A673 (cell line): ENCODE data around the gene AFG3L2. TPM values are rescaled to one million over a fixed set of nuclear protein-coding genes. Genes with fewer than 3 reads are reported as not detected.
A peak's percentile ranks its signal among the peaks of the same experiment; 100 is the strongest.
"Not testable (repeated sequence)": the region's sequence is repeated elsewhere in the genome, so short reads cannot be mapped to it uniquely, and the experiment has no call there.

ENCODE experiments used
- BruUV-seq: library from RNA; stranded (reverse); fragments of 400-500 nt; replicated peaks from 2 replicates; lab custom pipeline; 2021; lab: Mats Ljungman, UMichigan
- CTCF ChIA-PET: fragments of 300-600 bp; sonication (Branson Sonifier 250); formaldehyde crosslinking; loops from one replicate; lab custom pipeline; 2022; ENCODE audit warnings: antibody characterized with exemption; lab: Charles Lee
- POLR2A ChIA-PET: fragments of 300-600 bp; sonication (Branson Sonifier 250); formaldehyde crosslinking; loops from one replicate; lab custom pipeline; 2022; ENCODE audit warnings: antibody characterized with exemption; ENCODE audit not compliant: low non-redundant PET; lab: Charles Lee
- DNase-seq: peaks from one replicate; pipeline ENCODE4 v3.0.0-alpha.2; 2015; ENCODE audit warnings: low spot score
- H3K27ac ChIP-seq: fragments of 200-600 bp; sonication (generic); 2 replicates; pipeline ENCODE4 v1.5.1; 2016; ENCODE audit warnings: mixed run types, low read depth, mild to moderate bottlenecking, mixed read lengths, antibody characterized with exemption, low read length; ENCODE audit not compliant: poor library complexity, severe bottlenecking
- H3K27me3 ChIP-seq: fragments of 200-600 bp; sonication (generic); replicated peaks from 2 replicates; pipeline ENCODE4 v1.6.1; 2017; ENCODE audit warnings: mixed run types, low read depth, mild to moderate bottlenecking, mixed read lengths, antibody characterized with exemption, low read length; ENCODE audit not compliant: insufficient read depth, poor library complexity
- H3K36me3 ChIP-seq: fragments of 200-600 bp; sonication (generic); 2 replicates; pipeline ENCODE4 v1.6.1; 2016; ENCODE audit warnings: mixed run types, mild to moderate bottlenecking, mixed read lengths, antibody characterized with exemption, low read length; ENCODE audit not compliant: insufficient read depth, poor library complexity, severe bottlenecking
- H3K4me1 ChIP-seq: fragments of 200-600 bp; sonication (generic); 2 replicates; pipeline ENCODE4 v1.6.1; 2017; ENCODE audit warnings: mixed run types, mild to moderate bottlenecking, mixed read lengths, antibody characterized with exemption, low read length; ENCODE audit not compliant: insufficient read depth, poor library complexity, severe bottlenecking
- H3K4me3 ChIP-seq: fragments of 200-600 bp; sonication (generic); 2 replicates; pipeline ENCODE4 v1.5.1; 2016; ENCODE audit warnings: low read depth, mixed run types, mild to moderate bottlenecking, mixed read lengths, low read length; ENCODE audit not compliant: poor library complexity, severe bottlenecking
- H3K9me3 ChIP-seq: fragments of 200-600 bp; sonication (generic); 2 replicates; pipeline ENCODE4 v1.6.1; 2016; ENCODE audit warnings: mixed run types, low read depth, mild to moderate bottlenecking, mixed read lengths, antibody characterized with exemption, low read length; ENCODE audit not compliant: poor library complexity, severe bottlenecking
- CTCF ChIP-seq: fragments of 300-800, 200-600 bp; sonication (generic); conservative IDR thresholded peaks from 2 replicates; pipeline ENCODE4 v1.5.1; 2017; ENCODE audit warnings: low read depth, mild to moderate bottlenecking, antibody characterized with exemption, low read length, moderate library complexity, mixed read lengths
- EZH2 ChIP-seq: fragments of 200-600 bp; sonication (generic); IDR thresholded peaks from 2 replicates; pipeline ENCODE4 v1.6.1; 2017; ENCODE audit warnings: borderline replicate concordance, low read depth, mild to moderate bottlenecking, mixed read lengths, antibody characterized with exemption, low read length; ENCODE audit not compliant: poor library complexity, severe bottlenecking
- intact Hi-C: fragments of 100-400 bp; cut with micrococcal nuclease; formaldehyde crosslinking; loops from one replicate; pipeline ENCODE4 v1.10.0; 2022; ENCODE audit not compliant: unreplicated experiment
- total RNA-seq: library from RNA; stranded (reverse); gene quantifications from 2 replicates; pipeline ENCODE4 v1.2.3, GENCODE V29; 2021

Gene AFG3L2
- total RNA-seq, 1 experiment from 2014 or later: 72.7 TPM

GRCh38 chr18:12411456-12411855 lies 34.4 kb upstream of the AFG3L2 start:
- CTCF ChIA-PET: no interaction called here
- H3K4me3 ChIP-seq: no peak overlapping the region
- TF ChIP-seq CTCF (no peak), EZH2 (no peak)
- no peaks in the 10 kb centered on the region for H3K9me3 ChIP-seq
- peaks cover 17% of the 10 kb centered on the region for H3K4me1 ChIP-seq
- DNase-seq: no peak
- H3K36me3 ChIP-seq: peaks cover 7% of the 10 kb centered on the region
- POLR2A ChIA-PET: no interaction called here
- H3K27me3 ChIP-seq: peaks cover under 1% of the 10 kb centered on the region
- BruUV-seq: no TSS peak
- H3K27ac ChIP-seq: no peak overlapping the region
- intact Hi-C loops: no loop called here

GRCh38 chr18:12410747-12411146 lies 33.7 kb upstream of the AFG3L2 start:
- H3K27ac ChIP-seq, H3K4me3 ChIP-seq, BruUV-seq, H3K36me3 ChIP-seq, CTCF ChIA-PET, intact Hi-C loops, DNase-seq, H3K9me3 ChIP-seq, H3K27me3 ChIP-seq, POLR2A ChIA-PET: not testable (repeated sequence)
- peaks cover 13% of the 10 kb centered on the region for H3K4me1 ChIP-seq

- no peak overlapping the region for H3K4me3 ChIP-seq
- H3K27me3 ChIP-seq: peaks cover 8% of the 10 kb centered on the region
- no peaks in the 10 kb centered on the region for H3K9me3 ChIP-seq
- H3K4me1 ChIP-seq: peaks cover 9% of the 10 kb centered on the region
- CTCF ChIA-PET: no interaction called here
- peaks cover 7% of the 10 kb centered on the region for H3K36me3 ChIP-seq
- intact Hi-C loops: no loop called here
- POLR2A ChIA-PET: no interaction called here
- TF ChIP-seq EZH2: no peak
- no peak for TF ChIP-seq CTCF
- no peak overlapping the region for H3K27ac ChIP-seq
- no peak for DNase-seq
- no TSS peak for BruUV-seq
Observed at GRCh38 chr18:12410081-12410481, 33.1 kb upstream of the AFG3L2 start.

GRCh38 chr18:12409469-12409868 lies 32.4 kb upstream of the AFG3L2 start:
- intact Hi-C loops: no loop called here
- H3K36me3 ChIP-seq: peaks cover 7% of the 10 kb centered on the region
- TF ChIP-seq CTCF (no peak), EZH2 (no peak)
- no peak overlapping the region for H3K27ac ChIP-seq
- CTCF ChIA-PET: no interaction called here
- H3K9me3 ChIP-seq: no peaks in the 10 kb centered on the region
- POLR2A ChIA-PET: interaction anchor here (0.6 kb wide), 1 partner anchor 302 kb away, joined by 7 read pairs; no protein-coding TSS in a partner anchor
- BruUV-seq: TSS peak; percentile 43
- DNase-seq: no peak
- peaks cover 9% of the 10 kb centered on the region for H3K4me1 ChIP-seq
- H3K4me3 ChIP-seq: no peak overlapping the region
- H3K27me3 ChIP-seq: peaks cover 8% of the 10 kb centered on the region
